GM06990 (cell line): ENCODE measurements around the gene GPD1.

ENCODE experiments used
- DNase-seq: peaks from one replicate; pipeline ENCODE4 v3.0.0-alpha.2; 2011; ENCODE audit not compliant: insufficient read length; ENCODE audit errors: extremely low read depth
- H3K27me3 ChIP-seq: replicated peaks from 2 replicates; pipeline ENCODE4 v1.6.0; 2011; ENCODE audit warnings: low read length; ENCODE audit not compliant: control insufficient read depth, insufficient read depth
- H3K36me3 ChIP-seq: 2 replicates; pipeline ENCODE4 v1.5.1; 2011; ENCODE audit warnings: low read length; ENCODE audit not compliant: control insufficient read depth, insufficient read depth
- H3K4me3 ChIP-seq: replicated peaks from 2 replicates; pipeline ENCODE4 v1.5.1; 2011; ENCODE audit warnings: low read depth, mild to moderate bottlenecking, control low read depth, low read length
- TF ChIP-seq, protein P1 (sequence below): IDR thresholded peaks from 2 replicates; pipeline ENCODE4 v1.5.1; 2011; ENCODE audit warnings: low read length, control low read depth, mild to moderate bottlenecking, inconsistent platforms; ENCODE audit not compliant: insufficient read depth, poor library complexity, severe bottlenecking

Gene GPD1

DNA sequence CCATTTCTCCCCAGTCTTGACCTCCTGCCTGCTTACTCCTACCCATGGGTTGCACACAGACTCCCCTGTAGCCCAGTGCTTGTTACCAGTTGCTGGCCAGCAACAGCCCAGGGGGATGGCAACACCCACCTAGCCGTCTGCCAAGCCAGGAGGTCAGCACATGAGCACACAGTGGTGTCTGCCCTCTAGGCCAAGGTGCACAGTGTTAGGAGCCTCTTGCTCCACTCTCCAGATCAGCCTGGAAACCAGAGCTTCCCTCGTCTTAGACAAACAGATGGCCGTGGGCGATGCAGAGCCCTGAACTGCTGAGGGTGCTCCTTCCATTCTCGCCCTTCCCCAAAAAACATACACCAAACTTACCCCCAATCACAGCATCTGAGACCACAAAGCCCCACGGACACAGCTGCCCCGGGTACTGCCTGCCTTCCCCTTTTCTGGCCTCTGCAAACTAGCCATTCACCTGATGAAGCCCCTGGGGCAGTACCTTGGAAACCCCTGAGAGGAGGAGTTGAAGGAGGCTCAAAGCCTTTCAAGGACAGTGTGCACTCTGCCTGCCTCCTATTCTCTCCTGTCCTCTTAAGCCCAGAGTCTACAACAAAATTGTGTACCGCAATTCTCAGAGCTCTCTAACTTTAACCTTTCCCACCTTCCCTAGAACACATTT, 1.0 kb upstream of the GPD1 start:
- no peaks in the 10 kb centered on the region for H3K27me3 ChIP-seq
- H3K36me3 ChIP-seq = peaks cover 12% of the 10 kb centered on the region
- DNase-seq = no peak
- TF ChIP-seq, protein P1, sequence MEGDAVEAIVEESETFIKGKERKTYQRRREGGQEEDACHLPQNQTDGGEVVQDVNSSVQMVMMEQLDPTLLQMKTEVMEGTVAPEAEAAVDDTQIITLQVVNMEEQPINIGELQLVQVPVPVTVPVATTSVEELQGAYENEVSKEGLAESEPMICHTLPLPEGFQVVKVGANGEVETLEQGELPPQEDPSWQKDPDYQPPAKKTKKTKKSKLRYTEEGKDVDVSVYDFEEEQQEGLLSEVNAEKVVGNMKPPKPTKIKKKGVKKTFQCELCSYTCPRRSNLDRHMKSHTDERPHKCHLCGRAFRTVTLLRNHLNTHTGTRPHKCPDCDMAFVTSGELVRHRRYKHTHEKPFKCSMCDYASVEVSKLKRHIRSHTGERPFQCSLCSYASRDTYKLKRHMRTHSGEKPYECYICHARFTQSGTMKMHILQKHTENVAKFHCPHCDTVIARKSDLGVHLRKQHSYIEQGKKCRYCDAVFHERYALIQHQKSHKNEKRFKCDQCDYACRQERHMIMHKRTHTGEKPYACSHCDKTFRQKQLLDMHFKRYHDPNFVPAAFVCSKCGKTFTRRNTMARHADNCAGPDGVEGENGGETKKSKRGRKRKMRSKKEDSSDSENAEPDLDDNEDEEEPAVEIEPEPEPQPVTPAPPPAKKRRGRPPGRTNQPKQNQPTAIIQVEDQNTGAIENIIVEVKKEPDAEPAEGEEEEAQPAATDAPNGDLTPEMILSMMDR = no peak
- no peak overlapping the region for H3K4me3 ChIP-seq

GRCh38 chr12:50103351-50103750, 457 bp upstream of the GPD1 start:
- Histone ChIP-seq H3K36me3 (peaks cover 10% of the 10 kb centered on the region), H3K27me3 (no peaks in the 10 kb centered on the region), H3K4me3 (no peak overlapping the region)
- TF ChIP-seq, protein P1 = no peak
- no peak for DNase-seq

- TF ChIP-seq, protein P1 = no peak
- H3K4me3 ChIP-seq = no peak overlapping the region
These were observed 884 bp downstream of the GPD1 start for GRCh38 chr12:50104417-50105366.

GRCh38 chr12:50105913-50106450, 2.2 kb downstream of the GPD1 start:
- Histone ChIP-seq H3K4me3 (no peak overlapping the region), H3K36me3 (no peaks in the 10 kb centered on the region; the same call in 1 of the 2 replicates), H3K27me3 (no peaks in the 10 kb centered on the region)
- TF ChIP-seq, protein P1 = no peak
- DNase-seq = no peak

More at GRCh38 chr12:50104417-50105366, 884 bp downstream of the GPD1 start:
- H3K36me3 ChIP-seq = peaks cover 2% of the 10 kb centered on the region; the same call in 1 of the 2 replicates
- DNase-seq = no peak
- no peaks in the 10 kb centered on the region for H3K27me3 ChIP-seq

- no peak overlapping the region for H3K4me3 ChIP-seq
- DNase-seq = no peak
- no peaks in the 10 kb centered on the region; the same call in 1 of the 2 replicates for H3K36me3 ChIP-seq
- no peaks in the 10 kb centered on the region for H3K27me3 ChIP-seq
- TF ChIP-seq, protein P1 = no peak
These were observed 3.1 kb downstream of the GPD1 start for GRCh38 chr12:50106907-50107306.
